Right atrium auricular region (tissue), 2 donors: ENCODE results near the gene TMED1. TPM values are rescaled to one million over a fixed set of nuclear protein-coding genes. Genes with fewer than 3 reads are reported as not detected.

ENCODE experiments used
- DNase-seq: peaks from one replicate; pipeline ENCODE4 v3.0.0-alpha.2; 2019; ENCODE audit warnings: low spot score
- H3K27ac ChIP-seq, 2 donors: fragments of 200-600 bp; sonication (generic); 1 replicate in 1 of 2; 2 replicates in 1 of 2; pipeline ENCODE4 v1.5.1; 2016 to 2019
- H3K27me3 ChIP-seq, 2 donors: fragments of 200-600 bp; sonication (generic); one replicate each; pipeline versions ENCODE4 v1.5.1 to v1.6.0; 2017 to 2019
- H3K36me3 ChIP-seq: fragments of 200-600 bp; sonication (generic); one replicate; pipeline ENCODE4 v1.5.1; 2016
- H3K4me1 ChIP-seq, 2 donors: fragments of 200-600 bp; sonication (generic); one replicate each; pipeline versions ENCODE4 v1.5.1 to v1.6.0; 2017 to 2019
- H3K4me3 ChIP-seq, 2 donors: fragments of 200-600 bp; sonication (generic); 1 replicate in 1 of 2; 2 replicates in 1 of 2; pipeline ENCODE4 v1.5.1; 2017 to 2019; ENCODE audit warnings: mild to moderate bottlenecking in 1 of 2, moderate library complexity in 1 of 2
- H3K9me3 ChIP-seq, 2 donors: fragments of 200-600 bp; sonication (generic); one replicate each; pipeline ENCODE4 v1.5.1; 2019
- CTCF ChIP-seq, 2 donors: fragments of 200-600 bp; sonication (generic); IDR thresholded peaks; one replicate each; pipeline ENCODE4 v1.5.1; 2019; ENCODE audit warnings: antibody characterized with exemption in 2 of 2
- total RNA-seq, 2 donors: library from RNA; depleted of rRNA; stranded (reverse); fragments of >200 nt; gene quantifications; one replicate each; pipeline ENCODE4 v1.1.0, GENCODE V29; 2016

The TMED1 gene
- total RNA-seq, 2 donors from 2014 or later, result 39.3 to 50.9 TPM

GRCh38 chr19:10809651-10810285 is 26.2 kb downstream of the TMED1 start:
- no peak for DNase-seq
- no peak overlapping the region for H3K27ac ChIP-seq
- no peaks in the 10 kb centered on the region for H3K9me3 ChIP-seq
- peaks cover 77% of the 10 kb centered on the region for H3K36me3 ChIP-seq
- no peak overlapping the region for H3K4me3 ChIP-seq
- no peak for TF ChIP-seq CTCF (IDR thresholded peaks at IDR 0.05)
- no peaks in the 10 kb centered on the region for H3K27me3 ChIP-seq
- peaks cover 0 to 10% of the 10 kb centered on the region in 2 donors for H3K4me1 ChIP-seq

- H3K4me1 ChIP-seq, result peaks cover 0 to 10% of the 10 kb centered on the region in 2 donors
- H3K27me3 ChIP-seq, result no peaks in the 10 kb centered on the region
- no peaks in the 10 kb centered on the region for H3K9me3 ChIP-seq
- no peak overlapping the region for H3K27ac ChIP-seq
- no peak for DNase-seq
- H3K36me3 ChIP-seq, result peaks cover 81% of the 10 kb centered on the region
- no peak for TF ChIP-seq CTCF (IDR thresholded peaks at IDR 0.05)
- no peak overlapping the region for H3K4me3 ChIP-seq
Measured at GRCh38 chr19:10808937-10809649, 26.9 kb downstream of the TMED1 start.

GRCh38 chr19:10805758-10806247 is 30.2 kb downstream of the TMED1 start:
- no peak for TF ChIP-seq CTCF (IDR thresholded peaks at IDR 0.05)
- Histone ChIP-seq H3K27me3 (no peaks in the 10 kb centered on the region), H3K4me1 (no peaks in the 10 kb centered on the region), H3K27ac (no peak overlapping the region), H3K36me3 (peaks cover 89% of the 10 kb centered on the region), H3K4me3 (no peak overlapping the region), H3K9me3 (no peaks in the 10 kb centered on the region)
- no peak for DNase-seq

GRCh38 chr19:10805065-10805757 is 30.8 kb downstream of the TMED1 start:
- Histone ChIP-seq H3K9me3 (no peaks in the 10 kb centered on the region), H3K4me3 (no peak overlapping the region), H3K4me1 (peaks cover 0 to 6% of the 10 kb centered on the region in 2 donors), H3K36me3 (peaks cover 89% of the 10 kb centered on the region), H3K27me3 (no peaks in the 10 kb centered on the region), H3K27ac (no peak overlapping the region)
- no peak for DNase-seq
- no peak for TF ChIP-seq CTCF (IDR thresholded peaks at IDR 0.05)

- peaks cover 0 to 12% of the 10 kb centered on the region in 2 donors for H3K4me1 ChIP-seq
- no peaks in the 10 kb centered on the region for H3K9me3 ChIP-seq
- no peaks in the 10 kb centered on the region for H3K27me3 ChIP-seq
- no peak overlapping the region for H3K4me3 ChIP-seq
- no peak for TF ChIP-seq CTCF (IDR thresholded peaks at IDR 0.05)
- no peak overlapping the region for H3K27ac ChIP-seq
- DNase-seq, result no peak
- H3K36me3 ChIP-seq, result peaks cover 81% of the 10 kb centered on the region
Measured at GRCh38 chr19:10803252-10803651, 32.8 kb downstream of the TMED1 start.
